HepG2 (cell line): ENCODE data around the gene FAM193A. TPM values are rescaled to one million over a fixed set of nuclear protein-coding genes. Genes with fewer than 3 reads are reported as not detected.

Experiments
- ARHGAP35 ChIP-seq: sonication (generic); formaldehyde crosslinking; IDR thresholded peaks from 2 replicates; pipeline ENCODE4 v1.9.0; 2022; ENCODE audit warnings: mild to moderate bottlenecking, inconsistent platforms, moderate library complexity, missing genetic modification reagents, borderline replicate concordance
- ASH2L ChIP-seq: fragments of 300-600, 200-600 bp; sonication (generic); IDR thresholded peaks from 2 replicates; pipeline ENCODE4 v1.7.0; 2017; ENCODE audit warnings: low read depth, mild to moderate bottlenecking, moderate library complexity, mixed read lengths, low read length; ENCODE audit not compliant: insufficient read length
- CBFB ChIP-seq: sonication (generic); formaldehyde crosslinking; IDR thresholded peaks from 2 replicates; pipeline ENCODE4 v1.4.0; 2020; ENCODE audit warnings: missing genetic modification reagents
- E2F2 ChIP-seq: sonication (generic); formaldehyde crosslinking; IDR thresholded peaks from 2 replicates; pipeline ENCODE4 v1.4.0; 2020; ENCODE audit warnings: missing genetic modification reagents, borderline replicate concordance
- ETV5 ChIP-seq: IDR thresholded peaks from 2 replicates; pipeline ENCODE4 v1.6.1; 2018; ENCODE audit warnings: missing biosample characterization, missing genetic modification reagents, inconsistent platforms, borderline replicate concordance
- MYC ChIP-seq: sonication (generic); formaldehyde crosslinking; IDR thresholded peaks from 2 replicates; pipeline ENCODE4 v1.9.0; 2021; ENCODE audit warnings: missing genetic modification reagents, borderline replicate concordance
- TAF1 ChIP-seq: sonication (generic); formaldehyde crosslinking; IDR thresholded peaks from 2 replicates; pipeline ENCODE4 v1.4.0; 2020; ENCODE audit warnings: missing genetic modification reagents
- ZBTB2 ChIP-seq: sonication (generic); formaldehyde crosslinking; IDR thresholded peaks from 2 replicates; pipeline ENCODE4 v1.8.0; 2022; ENCODE audit warnings: low read depth, missing genetic modification reagents
- ZBTB43 ChIP-seq: sonication (generic); formaldehyde crosslinking; conservative IDR thresholded peaks from 2 replicates; pipeline ENCODE4 v1.4.0; 2020; ENCODE audit warnings: missing genetic modification reagents
- ZFY ChIP-seq: sonication (generic); formaldehyde crosslinking; IDR thresholded peaks from 2 replicates; pipeline ENCODE4 v1.4.0; 2020; ENCODE audit warnings: missing genetic modification reagents
- ZNF574 ChIP-seq: sonication (generic); formaldehyde crosslinking; IDR thresholded peaks from 2 replicates; pipeline ENCODE4 v1.4.0; 2020; ENCODE audit warnings: missing genetic modification reagents
- ZNF782 ChIP-seq: sonication (generic); formaldehyde crosslinking; IDR thresholded peaks from 2 replicates; pipeline ENCODE4 v1.4.0; 2020; ENCODE audit warnings: missing genetic modification reagents, mild to moderate bottlenecking, borderline replicate concordance
- polyA plus RNA-seq, 8 experiments: library from polyadenylated mRNA; depleted of rRNA in 3 of 8; stranded (reverse) in 7 of 8; unstranded in 1 of 8; fragments of >200 nt; fragmentation: Illumina TruSeq in 4 of 8; extraction: Trizol in 4 of 8; gene quantifications; 2 replicates each; pipeline versions ENCODE4 v1.2.1 to v1.2.3, GENCODE V29; 2011 to 2016; ENCODE audit warnings: low read depth in 4 of 8, missing spikeins in 1 of 8, mixed read lengths in 1 of 8; ENCODE audit not compliant: insufficient read depth in 1 of 8
- total RNA-seq, 5 experiments: library from RNA; depleted of rRNA; stranded (reverse); fragments of >200 nt; fragmentation: Illumina TruSeq; extraction: Trizol; gene quantifications; 2 replicates each; pipeline ENCODE4 v1.2.3, GENCODE V29; 2016; ENCODE audit warnings: low read depth in 1 of 5
- TF ChIP-seq, protein P1 (sequence below): sonication (generic); formaldehyde crosslinking; IDR thresholded peaks from 2 replicates; pipeline ENCODE4 v1.5.0; 2020; ENCODE audit warnings: missing genetic modification reagents
- TF ChIP-seq, protein P2 (sequence below): sonication (generic); formaldehyde crosslinking; IDR thresholded peaks from 2 replicates; pipeline ENCODE4 v1.5.0; 2020; ENCODE audit warnings: mild to moderate bottlenecking, missing genetic modification reagents, borderline replicate concordance

The FAM193A gene
- total and polyA plus RNA-seq, 2 of the 13 experiments (the other 11 are each of a cell fraction or from before 2014, with no cell fraction given), result 5.7 to 8.7 TPM

GRCh38 chr4:2537011-2537830, 774 bp downstream of the FAM193A start (continued):
- no peak for TF ChIP-seq ZBTB43 (CRISPR knock-in tag)
- 0 out of 2 replicates have a peak, but pooled peaks have one; percentile 51 for TF ChIP-seq ARHGAP35 (CRISPR knock-in tag)
- TF ChIP-seq, protein P1, sequence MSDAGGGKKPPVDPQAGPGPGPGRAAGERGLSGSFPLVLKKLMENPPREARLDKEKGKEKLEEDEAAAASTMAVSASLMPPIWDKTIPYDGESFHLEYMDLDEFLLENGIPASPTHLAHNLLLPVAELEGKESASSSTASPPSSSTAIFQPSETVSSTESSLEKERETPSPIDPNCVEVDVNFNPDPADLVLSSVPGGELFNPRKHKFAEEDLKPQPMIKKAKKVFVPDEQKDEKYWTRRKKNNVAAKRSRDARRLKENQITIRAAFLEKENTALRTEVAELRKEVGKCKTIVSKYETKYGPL (CRISPR knock-in tag), result 0 out of 2 replicates have a peak, but pooled peaks have one; percentile 30
- TF ChIP-seq ZNF782, result 0 out of 2 replicates have a peak, but pooled peaks have one; percentile 34
- peak; percentile 16; the same call in 1 of the 2 replicates for TF ChIP-seq MYC (CRISPR knock-in tag)
- TF ChIP-seq ASH2L, result peak; percentile 77
- TF ChIP-seq ZFY (CRISPR knock-in tag), result peak; percentile 74
- TF ChIP-seq ZBTB2 (CRISPR knock-in tag), result 0 out of 2 replicates have a peak, but pooled peaks have one; percentile 38
- TF ChIP-seq ZNF574 (CRISPR knock-in tag), result peak; percentile 17; the same call in 1 of the 2 replicates
- TF ChIP-seq, protein P2, sequence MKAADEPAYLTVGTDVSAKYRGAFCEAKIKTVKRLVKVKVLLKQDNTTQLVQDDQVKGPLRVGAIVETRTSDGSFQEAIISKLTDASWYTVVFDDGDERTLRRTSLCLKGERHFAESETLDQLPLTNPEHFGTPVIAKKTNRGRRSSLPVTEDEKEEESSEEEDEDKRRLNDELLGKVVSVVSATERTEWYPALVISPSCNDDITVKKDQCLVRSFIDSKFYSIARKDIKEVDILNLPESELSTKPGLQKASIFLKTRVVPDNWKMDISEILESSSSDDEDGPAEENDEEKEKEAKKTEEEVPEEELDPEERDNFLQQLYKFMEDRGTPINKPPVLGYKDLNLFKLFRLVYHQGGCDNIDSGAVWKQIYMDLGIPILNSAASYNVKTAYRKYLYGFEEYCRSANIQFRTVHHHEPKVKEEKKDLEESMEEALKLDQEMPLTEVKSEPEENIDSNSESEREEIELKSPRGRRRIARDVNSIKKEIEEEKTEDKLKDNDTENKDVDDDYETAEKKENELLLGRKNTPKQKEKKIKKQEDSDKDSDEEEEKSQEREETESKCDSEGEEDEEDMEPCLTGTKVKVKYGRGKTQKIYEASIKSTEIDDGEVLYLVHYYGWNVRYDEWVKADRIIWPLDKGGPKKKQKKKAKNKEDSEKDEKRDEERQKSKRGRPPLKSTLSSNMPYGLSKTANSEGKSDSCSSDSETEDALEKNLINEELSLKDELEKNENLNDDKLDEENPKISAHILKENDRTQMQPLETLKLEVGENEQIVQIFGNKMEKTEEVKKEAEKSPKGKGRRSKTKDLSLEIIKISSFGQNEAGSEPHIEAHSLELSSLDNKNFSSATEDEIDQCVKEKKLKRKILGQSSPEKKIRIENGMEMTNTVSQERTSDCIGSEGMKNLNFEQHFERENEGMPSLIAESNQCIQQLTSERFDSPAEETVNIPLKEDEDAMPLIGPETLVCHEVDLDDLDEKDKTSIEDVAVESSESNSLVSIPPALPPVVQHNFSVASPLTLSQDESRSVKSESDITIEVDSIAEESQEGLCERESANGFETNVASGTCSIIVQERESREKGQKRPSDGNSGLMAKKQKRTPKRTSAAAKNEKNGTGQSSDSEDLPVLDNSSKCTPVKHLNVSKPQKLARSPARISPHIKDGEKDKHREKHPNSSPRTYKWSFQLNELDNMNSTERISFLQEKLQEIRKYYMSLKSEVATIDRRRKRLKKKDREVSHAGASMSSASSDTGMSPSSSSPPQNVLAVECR, result peak; percentile 79; the same call in 1 of the 2 replicates
- TF ChIP-seq CBFB (CRISPR knock-in tag), result 0 out of 2 replicates have a peak, but pooled peaks have one; percentile 34
- 0 out of 2 replicates have a peak, but pooled peaks have one; percentile 24 for TF ChIP-seq TAF1 (CRISPR knock-in tag)
- 0 out of 2 replicates have a peak, but pooled peaks have one; percentile 33 for TF ChIP-seq ETV5 (CRISPR knock-in tag)
- no peak for TF ChIP-seq E2F2
